ENCODE measurements around the gene KLHL36.
A peak's percentile ranks its signal among the peaks of the same experiment; 100 is the strongest.

KLHL36 gene

DNA sequence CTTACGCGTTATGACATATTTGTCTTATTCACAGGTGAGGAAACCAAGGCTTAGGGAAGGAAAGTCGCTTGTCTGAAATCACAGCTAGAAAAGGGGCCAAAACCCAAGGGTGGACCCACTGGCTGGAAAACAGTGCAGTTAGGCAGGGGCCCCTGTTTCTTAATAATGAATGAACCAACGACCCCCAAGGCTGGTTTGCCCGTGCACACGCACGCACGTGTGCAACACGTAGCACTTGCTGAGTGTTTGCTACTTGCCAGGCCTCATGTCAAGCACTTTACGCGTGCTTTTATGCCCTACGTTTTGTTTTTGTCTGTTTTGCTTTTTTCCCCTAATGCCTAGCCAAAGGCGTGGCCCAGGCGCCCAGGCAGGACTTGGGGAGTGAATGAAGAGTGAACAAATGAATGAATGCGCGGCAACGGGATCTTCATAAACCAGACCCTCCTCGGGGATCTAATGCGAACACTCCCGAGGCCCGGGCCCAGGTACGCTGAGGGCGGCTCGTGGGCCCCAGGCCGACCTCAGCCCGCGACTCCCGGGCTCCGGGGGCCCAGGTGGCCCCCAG lies 50.9 kb downstream of the KLHL36 start:
- DNase-seq (ENCODE audit: low spot score), result peak; percentile 7

DNA sequence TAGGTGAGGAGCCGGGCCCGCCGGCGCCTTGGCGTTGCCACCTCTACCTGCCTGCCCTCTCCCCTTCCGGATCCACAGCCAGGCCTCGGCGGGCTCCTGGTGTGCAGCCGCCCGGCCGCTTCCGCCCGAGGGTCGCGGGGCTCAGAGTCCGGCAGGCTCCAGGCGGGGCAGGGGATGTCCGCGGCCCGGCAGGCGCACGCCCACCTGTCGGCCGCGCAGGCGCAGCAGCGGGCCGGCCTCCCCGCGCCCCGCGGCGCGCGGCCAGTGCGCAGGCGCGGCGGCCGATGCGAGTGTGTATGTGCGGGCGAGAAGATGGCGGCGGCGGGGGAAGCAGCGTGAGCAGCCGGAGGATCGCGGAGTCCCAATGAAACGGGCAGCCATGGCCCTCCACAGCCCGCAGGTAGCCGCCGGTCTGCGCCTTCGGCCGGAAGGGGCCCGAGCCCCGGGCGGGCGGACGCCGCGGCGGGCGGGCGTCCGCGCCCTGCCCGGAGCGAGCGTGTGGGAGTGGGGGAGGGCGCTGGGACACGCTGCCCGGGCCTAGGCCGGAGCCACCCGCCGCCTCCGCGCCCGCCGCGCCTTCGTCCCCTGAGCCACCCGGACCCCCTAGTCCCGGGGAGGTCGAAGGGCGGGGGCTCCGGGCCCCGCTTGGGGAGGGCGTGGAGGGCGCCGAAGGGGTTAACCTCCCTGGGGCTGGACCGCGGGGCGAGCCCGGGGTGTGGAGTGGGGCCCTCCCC lies 51.6 kb downstream of the KLHL36 start, which contains the start of gene USP10:
USP10 (plus strand) TSS at position 289 of the 734 bp plus-strand sequence; CDS start at position 380, 91 bp downstream.
- DNase-seq (ENCODE audit: low spot score), result peak; percentile 87

DNA sequence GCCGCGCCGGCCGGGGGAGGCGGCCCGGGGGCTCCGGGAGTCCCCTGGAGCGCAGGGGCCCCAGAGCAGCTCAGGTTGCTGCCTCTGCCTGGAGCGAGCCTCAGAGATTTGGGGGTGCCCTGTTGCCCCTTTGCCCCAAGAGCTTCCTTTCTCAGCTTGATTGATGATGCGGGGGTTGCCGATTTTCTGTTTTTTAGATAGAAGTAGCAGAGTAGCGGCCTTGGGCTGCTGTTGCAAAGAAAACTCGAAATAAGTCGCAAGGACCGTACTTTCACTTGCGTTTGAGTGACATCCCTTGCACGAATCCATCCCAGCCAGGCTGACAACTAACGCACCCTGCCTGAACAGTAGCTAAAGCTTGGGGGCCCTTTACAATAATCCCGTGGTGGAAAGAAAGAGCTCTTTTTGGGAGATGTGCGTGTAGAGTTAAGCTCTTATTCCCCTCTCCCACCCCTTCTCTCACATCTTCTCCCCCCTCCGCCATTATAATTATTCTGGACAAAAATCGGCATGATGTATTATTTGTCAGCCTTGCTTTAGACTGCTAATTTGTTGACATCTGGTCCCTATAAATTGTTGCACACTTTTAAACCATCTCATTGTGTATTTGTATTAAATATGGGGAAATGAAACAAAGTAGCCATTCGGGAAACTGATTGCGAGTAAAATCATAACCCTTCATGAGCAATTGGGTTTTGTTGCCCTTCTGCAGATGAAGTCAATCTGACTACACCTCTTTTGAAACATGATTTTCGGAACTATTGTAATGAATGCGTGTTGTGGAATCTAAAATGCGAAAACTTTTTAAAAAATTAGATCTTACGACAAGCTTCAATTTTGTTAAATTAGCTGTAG lies 52.4 kb downstream of the KLHL36 start:
- peak; percentile 57 for DNase-seq (ENCODE audit: low spot score)

DNA sequence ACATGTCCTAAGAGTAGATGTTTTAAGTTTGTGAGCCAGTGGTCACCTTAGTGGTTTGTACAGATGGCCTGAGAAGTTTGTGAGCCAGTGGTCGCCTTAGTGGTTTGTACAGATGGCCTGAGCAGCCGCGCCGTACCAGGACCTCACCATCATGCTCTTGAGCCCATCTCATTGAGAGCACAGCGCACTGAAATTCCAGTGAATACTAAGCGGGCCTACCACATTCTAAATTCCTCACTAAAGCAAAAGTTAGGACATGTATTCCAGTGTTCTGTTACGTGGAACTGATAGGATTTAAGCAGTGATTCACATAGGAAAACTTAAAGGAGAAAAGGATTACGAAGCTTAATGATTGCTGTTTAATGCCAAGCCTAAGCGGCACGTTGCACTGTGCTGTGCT lies 55.4 kb downstream of the KLHL36 start:
- DNase-seq (ENCODE audit: low spot score), result no peak

DNA sequence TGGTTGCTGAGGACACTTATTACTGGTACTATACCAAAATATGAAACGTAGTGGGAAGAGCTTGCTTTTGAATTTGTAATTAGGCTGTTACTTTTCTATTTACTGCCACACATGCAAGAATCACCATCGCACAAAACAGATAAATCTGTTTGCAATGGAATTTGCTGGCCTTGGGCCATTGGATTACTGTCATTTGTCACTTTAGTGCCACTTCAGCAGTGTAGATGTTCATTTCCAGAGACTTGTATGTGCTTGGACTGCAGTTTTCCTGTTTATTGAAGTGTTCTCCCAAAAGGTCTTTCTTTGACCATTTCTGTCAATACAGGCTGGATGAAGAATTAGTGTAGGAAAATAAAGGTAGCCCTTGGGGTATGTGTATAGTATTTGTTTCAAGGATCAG lies 55.9 kb downstream of the KLHL36 start:
- DNase-seq (ENCODE audit: low spot score), result no peak

DNA sequence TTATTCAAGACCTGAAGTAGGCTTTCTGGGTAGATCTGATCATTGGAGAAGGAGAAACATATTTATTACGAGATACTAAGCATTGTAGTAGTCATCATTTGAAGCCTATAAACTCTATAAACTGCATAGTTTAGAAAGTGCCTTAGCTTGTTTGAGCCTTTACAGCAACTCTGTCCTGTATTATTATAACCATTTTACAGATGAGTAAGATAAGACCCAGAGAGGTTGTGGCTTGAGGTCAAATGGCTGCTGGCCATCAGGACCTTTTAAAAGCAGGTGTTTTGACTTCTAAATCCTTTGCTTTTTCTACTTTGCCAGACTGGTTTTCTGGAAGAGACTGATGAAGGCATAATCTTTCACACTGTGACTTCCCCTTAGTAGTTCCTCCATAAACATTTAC lies 58.5 kb downstream of the KLHL36 start:
- DNase-seq (ENCODE audit: low spot score), result no peak

DNA sequence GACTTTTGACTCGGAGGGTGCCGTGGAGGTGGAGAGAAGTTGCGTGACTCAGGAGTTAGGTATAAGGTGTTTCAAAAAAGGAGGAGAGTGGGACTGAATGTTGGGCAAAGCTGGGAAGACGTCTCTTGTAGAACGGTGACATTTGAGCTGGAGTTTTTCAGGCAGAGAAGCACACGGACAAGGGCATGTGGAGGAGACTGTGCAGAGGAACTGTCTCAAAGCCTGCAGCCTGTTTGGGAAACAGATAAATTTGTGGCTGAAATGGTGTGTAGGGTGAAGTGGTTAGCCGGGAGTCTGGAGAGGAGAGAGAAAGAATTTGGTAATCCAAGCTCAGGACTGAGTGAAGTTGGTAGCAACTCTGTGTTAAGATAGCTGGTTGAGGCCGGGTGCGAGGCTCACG lies 61.3 kb downstream of the KLHL36 start:
- DNase-seq (ENCODE audit: low spot score), result no peak

DNA sequence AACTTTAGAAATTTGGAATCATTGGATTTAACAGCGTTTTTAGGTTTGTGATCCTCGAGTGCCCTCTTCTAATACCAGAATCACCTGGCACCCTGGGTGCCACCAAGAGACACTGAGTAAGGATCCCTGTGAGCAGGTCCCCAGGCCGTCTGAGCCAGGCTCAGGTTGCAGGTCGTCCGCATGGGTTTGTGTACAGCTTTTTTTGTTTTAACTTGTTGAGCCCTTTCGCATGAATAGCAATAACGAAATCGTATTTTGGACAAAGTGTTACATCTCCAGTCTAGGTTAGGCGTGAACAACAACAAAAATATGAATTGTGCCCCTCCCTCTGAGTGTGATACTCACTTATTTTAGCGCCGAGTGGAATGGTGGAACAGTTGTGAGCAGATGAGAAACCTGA lies 62.4 kb downstream of the KLHL36 start:
- no peak for DNase-seq (ENCODE audit: low spot score)
